Measurements from ENCODE around the gene BHLHE23. TPM values are rescaled to one million over a fixed set of nuclear protein-coding genes. Genes with fewer than 3 reads are reported as not detected.

BHLHE23 gene
- total RNA-seq, 6 donors from 2014 or later = not detected

DNA sequence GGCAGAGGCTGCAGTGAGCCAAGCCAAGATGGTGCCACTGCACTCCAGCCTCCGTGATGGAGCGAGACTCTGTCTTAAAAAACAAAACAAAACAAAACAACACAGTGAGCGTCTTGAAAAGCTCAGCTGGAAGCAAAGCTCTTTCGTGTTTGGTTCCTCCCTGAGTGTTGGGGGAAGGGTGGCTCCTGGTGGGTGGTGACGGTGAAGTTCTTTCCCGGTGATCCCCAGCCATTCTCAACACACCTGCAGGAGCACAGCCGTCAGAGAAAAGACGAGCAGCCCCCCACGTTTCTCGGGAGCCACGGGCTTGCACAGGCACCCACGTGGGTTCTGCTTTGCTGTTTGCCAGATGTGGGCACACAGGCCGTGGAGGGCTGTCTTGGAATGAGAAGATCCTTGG lies 3.2 kb downstream of the BHLHE23 start:
- no peaks in the 10 kb centered on the region for H3K36me3 ChIP-seq
- ATAC-seq (ENCODE audit: low FRiP score in 2 of 2) (no peak), DNase-seq (no peak)
- no peaks in the 10 kb centered on the region for H3K9me3 ChIP-seq
- TF ChIP-seq POLR2AphosphoS5 (IDR thresholded peaks at IDR 0.05) (no peak), EP300 (IDR thresholded peaks at IDR 0.05) (no peak), POLR2A (IDR thresholded peaks at IDR 0.05) (no peak)
- TF ChIP-seq, protein P1, sequence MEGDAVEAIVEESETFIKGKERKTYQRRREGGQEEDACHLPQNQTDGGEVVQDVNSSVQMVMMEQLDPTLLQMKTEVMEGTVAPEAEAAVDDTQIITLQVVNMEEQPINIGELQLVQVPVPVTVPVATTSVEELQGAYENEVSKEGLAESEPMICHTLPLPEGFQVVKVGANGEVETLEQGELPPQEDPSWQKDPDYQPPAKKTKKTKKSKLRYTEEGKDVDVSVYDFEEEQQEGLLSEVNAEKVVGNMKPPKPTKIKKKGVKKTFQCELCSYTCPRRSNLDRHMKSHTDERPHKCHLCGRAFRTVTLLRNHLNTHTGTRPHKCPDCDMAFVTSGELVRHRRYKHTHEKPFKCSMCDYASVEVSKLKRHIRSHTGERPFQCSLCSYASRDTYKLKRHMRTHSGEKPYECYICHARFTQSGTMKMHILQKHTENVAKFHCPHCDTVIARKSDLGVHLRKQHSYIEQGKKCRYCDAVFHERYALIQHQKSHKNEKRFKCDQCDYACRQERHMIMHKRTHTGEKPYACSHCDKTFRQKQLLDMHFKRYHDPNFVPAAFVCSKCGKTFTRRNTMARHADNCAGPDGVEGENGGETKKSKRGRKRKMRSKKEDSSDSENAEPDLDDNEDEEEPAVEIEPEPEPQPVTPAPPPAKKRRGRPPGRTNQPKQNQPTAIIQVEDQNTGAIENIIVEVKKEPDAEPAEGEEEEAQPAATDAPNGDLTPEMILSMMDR (IDR thresholded peaks at IDR 0.05) = no peak
- WGBS, 2 donors = 5 to 23% methylated on average over 7 to 13 of the region's 13 CpGs
- no peak overlapping the region for H3K27ac ChIP-seq
- peaks cover 7 to 35% (median 10%) of the 10 kb centered on the region in 4 donors for H3K4me1 ChIP-seq
- no peak overlapping the region for H3K4me3 ChIP-seq
- H3K27me3 ChIP-seq = peaks cover 0 to 49% (median 36%) of the 10 kb centered on the region in 4 donors

DNA sequence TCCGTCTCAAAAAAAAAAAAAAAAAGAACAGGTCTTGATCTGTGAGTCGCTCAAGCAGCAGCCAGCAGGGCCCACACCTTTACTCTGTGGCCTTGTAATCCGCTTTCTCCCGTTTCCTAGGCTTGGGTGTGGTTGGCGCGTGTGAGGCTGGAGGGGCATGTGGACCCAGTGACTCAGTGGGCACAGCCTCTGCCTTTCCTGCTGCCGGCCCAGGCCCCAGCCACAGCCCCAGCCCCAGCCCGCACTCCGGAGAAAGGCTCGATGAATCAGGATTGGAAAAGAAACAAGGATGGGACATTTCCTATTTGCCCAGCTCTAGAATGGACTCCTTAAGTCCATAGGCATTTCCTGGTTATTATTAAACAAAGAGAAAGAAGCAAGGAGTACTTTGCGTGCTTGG lies 4.3 kb downstream of the BHLHE23 start:
- WGBS, 2 donors = 62 to 69% methylated on average over 11 of the region's 11 CpGs
- peaks cover 0 to 40% (median 29%) of the 10 kb centered on the region in 4 donors for H3K27me3 ChIP-seq
- no peak overlapping the region for H3K27ac ChIP-seq
- H3K4me3 ChIP-seq = no peak overlapping the region
- TF ChIP-seq, protein P1 (IDR thresholded peaks at IDR 0.05) = no peak
- no peak for TF ChIP-seq EP300 (IDR thresholded peaks at IDR 0.05)
- no peak for TF ChIP-seq POLR2AphosphoS5 (IDR thresholded peaks at IDR 0.05)
- no peak for TF ChIP-seq POLR2A (IDR thresholded peaks at IDR 0.05)
- ATAC-seq (ENCODE audit: low FRiP score in 2 of 2) (no peak), DNase-seq (no peak)
- no peaks in the 10 kb centered on the region for H3K36me3 ChIP-seq
- no peaks in the 10 kb centered on the region for H3K9me3 ChIP-seq
- peaks cover 7 to 26% (median 9%) of the 10 kb centered on the region in 4 donors for H3K4me1 ChIP-seq

DNA sequence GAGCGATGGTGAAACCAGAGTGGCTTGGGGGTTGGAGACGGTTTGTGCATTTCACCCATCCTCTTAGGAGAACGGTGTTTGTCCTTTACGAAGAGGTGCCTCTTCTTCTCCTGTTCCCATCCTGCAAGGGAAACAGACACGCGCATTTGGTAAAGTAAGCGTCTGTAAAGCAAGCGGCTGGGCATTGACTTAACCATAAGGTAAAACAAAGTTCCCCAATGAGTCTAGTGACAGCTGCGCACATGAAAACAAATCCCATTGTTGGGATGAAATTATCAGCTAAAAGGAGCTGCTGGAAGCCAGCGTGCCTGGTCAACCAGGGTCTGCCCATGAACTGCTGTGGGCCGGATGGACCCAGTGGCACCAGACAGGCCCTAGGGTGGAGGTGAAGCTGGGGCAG lies 5.8 kb downstream of the BHLHE23 start:
- TF ChIP-seq, protein P1 (IDR thresholded peaks at IDR 0.05) = no peak
- TF ChIP-seq POLR2A (IDR thresholded peaks at IDR 0.05) (no peak), POLR2AphosphoS5 (IDR thresholded peaks at IDR 0.05) (no peak), EP300 (IDR thresholded peaks at IDR 0.05) (no peak)
- Histone ChIP-seq H3K4me3 (no peak overlapping the region), H3K27me3 (peaks cover 0 to 31% (median 16%) of the 10 kb centered on the region in 4 donors), H3K4me1 (peaks cover 0 to 11% (median 0%) of the 10 kb centered on the region in 4 donors), H3K9me3 (no peaks in the 10 kb centered on the region), H3K36me3 (no peaks in the 10 kb centered on the region), H3K27ac (no peak overlapping the region)
- DNase-seq (no peak), ATAC-seq (ENCODE audit: low FRiP score in 2 of 2) (no peak)
- WGBS, 2 donors = 52 to 60% methylated on average over 9 to 11 of the region's 11 CpGs

DNA sequence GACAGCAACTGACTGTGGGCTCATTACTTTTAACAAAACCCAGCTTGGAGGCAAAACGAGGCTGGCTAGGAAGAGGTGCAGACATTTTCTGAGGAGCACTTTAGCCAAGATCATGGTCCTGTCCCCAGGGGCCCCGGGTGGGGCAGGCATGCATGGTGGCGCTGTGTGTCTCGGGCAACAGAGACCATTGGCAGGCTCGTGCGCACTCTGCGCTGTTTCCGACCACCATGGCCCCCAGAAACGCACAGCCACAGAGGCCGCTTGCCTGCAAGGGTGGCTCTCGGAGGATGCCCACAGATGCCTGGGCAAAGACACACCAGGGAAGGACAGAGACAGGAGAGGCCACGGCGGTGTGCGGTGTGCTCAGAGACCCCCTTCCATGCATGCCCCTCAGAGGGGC lies 6.7 kb downstream of the BHLHE23 start:
- DNase-seq (peak in 1 of 2 donors; percentile 60), ATAC-seq (ENCODE audit: low FRiP score in 2 of 2) (no peak)
- Histone ChIP-seq H3K27ac (no peak overlapping the region), H3K4me1 (peaks cover 0 to 1% (median 0%) of the 10 kb centered on the region in 4 donors), H3K27me3 (peaks cover 0 to 22% (median 10%) of the 10 kb centered on the region in 4 donors), H3K9me3 (no peaks in the 10 kb centered on the region), H3K4me3 (no peak overlapping the region), H3K36me3 (no peaks in the 10 kb centered on the region)
- WGBS, 2 donors = 85 to 87% methylated on average over 3 to 14 of the region's 14 CpGs
- no peak for TF ChIP-seq POLR2AphosphoS5 (IDR thresholded peaks at IDR 0.05)
- TF ChIP-seq, protein P1 (IDR thresholded peaks at IDR 0.05) = no peak

DNA sequence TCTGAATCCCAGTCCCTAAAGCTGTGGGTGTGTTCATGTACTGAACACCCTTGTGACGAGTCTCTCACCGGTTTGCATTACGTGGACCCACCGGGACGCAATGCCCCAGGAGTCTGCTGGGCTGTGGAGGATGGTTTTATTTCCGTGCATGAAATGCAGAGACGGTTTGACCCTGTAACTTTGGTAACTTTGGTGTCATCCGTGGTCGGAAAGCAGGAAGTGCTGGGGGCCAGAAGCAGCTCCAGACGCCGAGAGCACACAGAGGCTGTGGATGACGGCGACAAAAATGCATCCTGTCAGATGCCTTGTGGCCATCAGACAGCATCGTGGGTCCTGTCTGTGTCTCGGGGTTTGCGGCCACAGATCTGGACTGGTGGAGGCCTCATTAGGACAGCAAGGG lies 7.2 kb downstream of the BHLHE23 start:
- DNase-seq (no peak), ATAC-seq (ENCODE audit: low FRiP score in 2 of 2) (no peak)
- no peak for TF ChIP-seq POLR2A (IDR thresholded peaks at IDR 0.05)
- no peak for TF ChIP-seq POLR2AphosphoS5 (IDR thresholded peaks at IDR 0.05)
- TF ChIP-seq EP300 (IDR thresholded peaks at IDR 0.05) = no peak
- TF ChIP-seq, protein P1 (IDR thresholded peaks at IDR 0.05) = no peak
- H3K27me3 ChIP-seq = peaks cover 0 to 17% (median 5%) of the 10 kb centered on the region in 4 donors
- H3K4me3 ChIP-seq = no peak overlapping the region
- no peaks in the 10 kb centered on the region for H3K9me3 ChIP-seq
- no peaks in the 10 kb centered on the region for H3K4me1 ChIP-seq
- no peaks in the 10 kb centered on the region for H3K36me3 ChIP-seq
- WGBS, 2 donors = 55 to 77% methylated on average over 15 to 16 of the region's 16 CpGs
- no peak overlapping the region for H3K27ac ChIP-seq
